AG04449 (cell line): ENCODE measurements around the gene MEGF11.
A peak's percentile ranks its signal among the peaks of the same experiment; 100 is the strongest.

Source experiments
- CTCF ChIA-PET: fragments of 350-600 bp; formaldehyde crosslinking; extraction: SDS; loops from one replicate; lab custom pipeline; 2021; ENCODE audit warnings: antibody characterized with exemption; lab: Yijun Ruan, JAX
- POLR2A ChIA-PET: fragments of 400-600, 350-600 bp; formaldehyde crosslinking; extraction: SDS; loops from one replicate; lab custom pipeline; 2020; ENCODE audit warnings: antibody characterized with exemption, inconsistent platforms; lab: Yijun Ruan, JAX
- DNase-seq: peaks from one replicate; pipeline ENCODE4 v3.0.0-alpha.2; 2010; ENCODE audit warnings: low read depth, low spot score
- H3K4me3 ChIP-seq: 2 replicates; pipeline ENCODE4 v1.5.1; 2011; ENCODE audit warnings: low read depth, mild to moderate bottlenecking, control low read depth, low read length
- CTCF ChIP-seq: IDR thresholded peaks from one replicate; pipeline ENCODE4 v1.5.1; 2011; ENCODE audit warnings: mild to moderate bottlenecking, moderate library complexity, low read length, control low read depth, inconsistent platforms; ENCODE audit not compliant: insufficient read depth; ENCODE audit errors: missing control alignments

MEGF11 gene

DNA sequence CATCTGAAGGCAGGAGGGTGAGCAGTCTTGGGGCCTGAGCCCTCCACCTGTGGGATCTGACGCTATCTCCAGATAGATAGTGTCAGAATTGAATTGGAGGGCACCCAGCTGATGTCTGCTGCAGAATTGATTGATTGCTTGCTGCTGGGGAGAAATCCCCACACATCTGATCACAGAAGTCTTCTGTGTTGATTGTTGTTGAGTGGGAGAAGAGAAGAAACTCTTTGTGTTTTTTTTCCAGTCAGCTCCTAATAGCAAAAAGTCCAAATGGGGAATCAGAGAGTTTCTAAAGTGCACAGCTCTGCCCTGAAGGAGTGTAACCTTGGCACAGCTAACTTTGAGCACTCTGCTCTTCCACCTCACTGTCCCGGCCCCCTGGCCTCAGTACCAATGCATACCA lies 318.2 kb downstream of the MEGF11 start:
- DNase-seq, result no peak
- TF ChIP-seq CTCF, result no peak
- H3K4me3 ChIP-seq, result no peak overlapping the region
- CTCF ChIA-PET, result interaction anchor here (1.3 to 2.1 kb wide), 3 partner anchors 8 to 17 kb away, joined by 3 to 4 read pairs (median 4); no protein-coding TSS in a partner anchor
- POLR2A ChIA-PET, result no interaction called here

DNA sequence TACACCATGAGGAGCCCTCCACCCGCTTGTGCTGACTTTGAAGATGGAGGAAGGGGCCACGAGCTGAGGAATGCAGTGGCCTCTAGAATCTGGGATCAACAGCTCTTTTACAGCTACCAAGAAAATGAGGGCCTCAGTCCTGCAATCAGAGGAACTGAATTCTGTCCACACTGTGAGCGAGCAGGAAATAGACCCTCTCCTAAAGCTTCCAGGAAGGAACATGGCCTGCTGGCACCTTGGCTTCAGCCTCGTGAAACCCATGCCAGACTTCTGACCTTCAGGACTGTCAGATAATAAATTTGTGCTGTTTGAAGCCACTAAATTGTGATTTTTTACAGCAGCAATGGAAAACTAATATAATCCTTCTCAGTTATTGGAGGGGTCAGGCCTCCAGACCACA lies 322.3 kb downstream of the MEGF11 start:
- POLR2A ChIA-PET, result no interaction called here
- no peak for TF ChIP-seq CTCF
- no peak overlapping the region for H3K4me3 ChIP-seq
- no peak for DNase-seq
- CTCF ChIA-PET, result interaction anchor here (1.1 kb wide), 1 partner anchor 18 kb away, joined by 3 read pairs; no protein-coding TSS in a partner anchor

DNA sequence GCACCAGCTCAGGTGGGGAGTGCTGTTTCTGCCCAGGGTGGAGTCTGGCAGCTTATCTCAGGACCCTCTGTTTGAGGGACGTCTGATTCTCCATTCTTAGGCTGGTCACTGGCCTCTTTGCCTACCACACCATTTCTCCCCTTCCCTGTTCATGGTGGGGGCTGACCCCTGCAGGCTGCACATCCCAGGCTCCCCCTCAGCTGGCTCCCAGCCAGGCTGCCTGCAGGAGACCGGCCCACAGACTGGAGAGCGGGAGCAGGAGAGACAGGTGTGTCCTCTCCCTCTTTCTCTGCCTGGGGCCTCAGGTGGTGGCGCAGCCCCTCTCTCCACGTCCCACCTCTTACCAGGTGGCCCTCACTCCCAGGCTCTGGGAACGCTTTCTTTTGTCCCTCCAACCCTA lies 323.4 kb downstream of the MEGF11 start:
- CTCF ChIA-PET, result interaction anchor here (1.0 kb wide), 1 partner anchor 11 kb away, joined by 3 read pairs; no protein-coding TSS in a partner anchor
- TF ChIP-seq CTCF, result no peak
- no peak for DNase-seq
- POLR2A ChIA-PET, result interaction anchor here (1.7 kb wide), 1 partner anchor 10 kb away, joined by 4 read pairs; no protein-coding TSS in a partner anchor
- no peak overlapping the region for H3K4me3 ChIP-seq

GRCh38 chr15:65929573-65929972 lies 324.0 kb downstream of the MEGF11 start:
- H3K4me3 ChIP-seq, result no peak overlapping the region
- POLR2A ChIA-PET, result interaction anchor here (1.7 kb wide), 1 partner anchor 10 kb away, joined by 4 read pairs; no protein-coding TSS in a partner anchor
- TF ChIP-seq CTCF, result no peak
- DNase-seq, result no peak
- CTCF ChIA-PET, result interaction anchor here (1.0 to 1.1 kb wide), 3 partner anchors 9 to 12 kb away, joined by 3 to 4 read pairs (median 3); no protein-coding TSS in a partner anchor

DNA sequence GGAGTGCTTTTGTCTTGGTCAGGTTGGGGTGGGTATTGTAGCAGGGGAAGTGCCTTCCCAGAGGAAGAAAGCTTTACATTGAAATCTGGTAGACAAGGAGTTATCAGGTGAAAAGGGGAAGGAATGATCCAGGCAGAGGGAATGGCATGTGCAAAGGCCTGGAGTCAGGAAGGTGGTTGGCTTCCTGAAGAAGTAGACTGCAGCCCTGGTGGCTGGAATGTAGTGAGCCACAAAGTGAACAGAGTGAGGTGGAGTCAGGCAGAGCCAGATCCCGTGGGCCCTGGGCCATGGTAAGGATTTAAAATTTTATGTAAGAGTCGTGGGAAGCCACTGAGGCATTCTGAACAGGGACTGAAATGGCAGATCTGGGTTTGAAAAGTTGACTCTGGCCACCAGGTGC lies 326.0 kb downstream of the MEGF11 start:
- ChIA-PET POLR2A (no interaction called here), CTCF (interaction anchor here (0.7 to 1.2 kb wide), 3 partner anchors 8 to 24 kb away, joined by 3 to 5 read pairs (median 4); no protein-coding TSS in a partner anchor)
- TF ChIP-seq CTCF, result peak; percentile 25
- DNase-seq, result no peak
- H3K4me3 ChIP-seq, result no peak overlapping the region

- TF ChIP-seq CTCF, result no peak
- H3K4me3 ChIP-seq, result no peak overlapping the region
- DNase-seq, result no peak
- ChIA-PET CTCF (interaction anchor here (0.7 to 1.2 kb wide), 3 partner anchors 9 to 23 kb away, joined by 3 to 5 read pairs (median 4); no protein-coding TSS in a partner anchor), POLR2A (no interaction called here)
Measured at GRCh38 chr15:65926899-65927298, 326.7 kb downstream of the MEGF11 start.
